A673 (cell line): ENCODE measurements around the gene KIAA0753. TPM values are rescaled to one million over a fixed set of nuclear protein-coding genes. Genes with fewer than 3 reads are reported as not detected.

ENCODE experiments used
- BruUV-seq: library from RNA; stranded (reverse); fragments of 400-500 nt; replicated peaks from 2 replicates; lab custom pipeline; 2021; lab: Mats Ljungman, UMichigan
- CTCF ChIA-PET: fragments of 300-600 bp; sonication (Branson Sonifier 250); formaldehyde crosslinking; loops from one replicate; lab custom pipeline; 2022; ENCODE audit warnings: antibody characterized with exemption; lab: Charles Lee
- POLR2A ChIA-PET: fragments of 300-600 bp; sonication (Branson Sonifier 250); formaldehyde crosslinking; loops from one replicate; lab custom pipeline; 2022; ENCODE audit warnings: antibody characterized with exemption; ENCODE audit not compliant: low non-redundant PET; lab: Charles Lee
- DNase-seq: peaks from one replicate; pipeline ENCODE4 v3.0.0-alpha.2; 2015; ENCODE audit warnings: low spot score
- H3K27ac ChIP-seq: fragments of 200-600 bp; sonication (generic); 2 replicates; pipeline ENCODE4 v1.5.1; 2016; ENCODE audit warnings: mixed run types, low read depth, mild to moderate bottlenecking, mixed read lengths, antibody characterized with exemption, low read length; ENCODE audit not compliant: poor library complexity, severe bottlenecking
- H3K27me3 ChIP-seq: fragments of 200-600 bp; sonication (generic); replicated peaks from 2 replicates; pipeline ENCODE4 v1.6.1; 2017; ENCODE audit warnings: mixed run types, low read depth, mild to moderate bottlenecking, mixed read lengths, antibody characterized with exemption, low read length; ENCODE audit not compliant: insufficient read depth, poor library complexity
- H3K36me3 ChIP-seq: fragments of 200-600 bp; sonication (generic); 2 replicates; pipeline ENCODE4 v1.6.1; 2016; ENCODE audit warnings: mixed run types, mild to moderate bottlenecking, mixed read lengths, antibody characterized with exemption, low read length; ENCODE audit not compliant: insufficient read depth, poor library complexity, severe bottlenecking
- H3K4me1 ChIP-seq: fragments of 200-600 bp; sonication (generic); 2 replicates; pipeline ENCODE4 v1.6.1; 2017; ENCODE audit warnings: mixed run types, mild to moderate bottlenecking, mixed read lengths, antibody characterized with exemption, low read length; ENCODE audit not compliant: insufficient read depth, poor library complexity, severe bottlenecking
- H3K4me3 ChIP-seq: fragments of 200-600 bp; sonication (generic); 2 replicates; pipeline ENCODE4 v1.5.1; 2016; ENCODE audit warnings: low read depth, mixed run types, mild to moderate bottlenecking, mixed read lengths, low read length; ENCODE audit not compliant: poor library complexity, severe bottlenecking
- H3K9me3 ChIP-seq: fragments of 200-600 bp; sonication (generic); 2 replicates; pipeline ENCODE4 v1.6.1; 2016; ENCODE audit warnings: mixed run types, low read depth, mild to moderate bottlenecking, mixed read lengths, antibody characterized with exemption, low read length; ENCODE audit not compliant: poor library complexity, severe bottlenecking
- CTCF ChIP-seq: fragments of 300-800, 200-600 bp; sonication (generic); conservative IDR thresholded peaks from 2 replicates; pipeline ENCODE4 v1.5.1; 2017; ENCODE audit warnings: low read depth, mild to moderate bottlenecking, antibody characterized with exemption, low read length, moderate library complexity, mixed read lengths
- EZH2 ChIP-seq: fragments of 200-600 bp; sonication (generic); IDR thresholded peaks from 2 replicates; pipeline ENCODE4 v1.6.1; 2017; ENCODE audit warnings: borderline replicate concordance, low read depth, mild to moderate bottlenecking, mixed read lengths, antibody characterized with exemption, low read length; ENCODE audit not compliant: poor library complexity, severe bottlenecking
- intact Hi-C: fragments of 100-400 bp; cut with micrococcal nuclease; formaldehyde crosslinking; loops from one replicate; pipeline ENCODE4 v1.10.0; 2022; ENCODE audit not compliant: unreplicated experiment
- total RNA-seq: library from RNA; stranded (reverse); gene quantifications from 2 replicates; pipeline ENCODE4 v1.2.3, GENCODE V29; 2021

The KIAA0753 gene
- total RNA-seq, 1 experiment from 2014 or later, result 41.2 TPM

- no peaks in the 10 kb centered on the region for H3K27me3 ChIP-seq
- POLR2A ChIA-PET, result no interaction called here
- CTCF ChIA-PET, result no interaction called here
- peaks cover 85% of the 10 kb centered on the region for H3K36me3 ChIP-seq
- no peak for TF ChIP-seq EZH2
- TF ChIP-seq CTCF, result no peak
- no peak for DNase-seq
- no peak overlapping the region for H3K4me3 ChIP-seq
- H3K27ac ChIP-seq, result no peak overlapping the region
- H3K4me1 ChIP-seq, result no peaks in the 10 kb centered on the region
- intact Hi-C loops, result no loop called here
- H3K9me3 ChIP-seq, result no peaks in the 10 kb centered on the region
- no TSS peak for BruUV-seq
Observed at GRCh38 chr17:6623941-6624340, 16.6 kb downstream of the KIAA0753 start.

DNA sequence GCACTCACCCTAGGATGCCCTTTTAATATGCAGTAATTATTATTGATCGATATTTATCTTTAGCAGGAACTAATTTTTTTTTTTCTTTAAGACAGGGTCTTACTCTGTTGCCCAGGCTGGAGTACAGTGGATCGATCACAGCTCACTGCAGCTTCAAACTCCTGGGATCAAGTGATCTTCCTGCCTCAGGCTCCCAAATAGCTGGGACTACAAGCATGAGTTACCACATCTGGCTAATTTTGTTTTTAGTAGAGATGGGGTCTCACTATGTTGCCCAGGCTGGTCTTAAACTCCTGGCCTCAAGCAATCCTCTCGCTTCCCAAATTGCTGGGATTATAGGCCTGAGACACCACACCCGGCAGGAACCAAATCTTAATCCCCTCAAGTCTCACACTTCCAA lies 29.3 kb downstream of the KIAA0753 start:
- Histone ChIP-seq H3K27me3 (no peaks in the 10 kb centered on the region), H3K4me3 (no peak overlapping the region), H3K27ac (no peak overlapping the region), H3K9me3 (no peaks in the 10 kb centered on the region), H3K4me1 (no peaks in the 10 kb centered on the region), H3K36me3 (peaks cover 56% of the 10 kb centered on the region)
- TF ChIP-seq EZH2 (no peak), CTCF (no peak)
- intact Hi-C loops, result no loop called here
- DNase-seq, result no peak
- ChIA-PET POLR2A (interaction anchor here (0.9 kb wide), 1 partner anchor 608 kb away, joined by 3 read pairs; the partner anchor contains the start of gene DLG4), CTCF (no interaction called here)
- no TSS peak for BruUV-seq

- no peaks in the 10 kb centered on the region for H3K4me1 ChIP-seq
- no peaks in the 10 kb centered on the region for H3K27me3 ChIP-seq
- no TSS peak for BruUV-seq
- intact Hi-C loops, result no loop called here
- H3K36me3 ChIP-seq, result peaks cover 58% of the 10 kb centered on the region
- H3K27ac ChIP-seq, result no peak overlapping the region
- ChIA-PET POLR2A (no interaction called here), CTCF (no interaction called here)
- DNase-seq, result no peak
- no peak for TF ChIP-seq CTCF
- no peak for TF ChIP-seq EZH2
- H3K4me3 ChIP-seq, result no peak overlapping the region
- no peaks in the 10 kb centered on the region for H3K9me3 ChIP-seq
Observed at GRCh38 chr17:6610011-6610410, 30.5 kb downstream of the KIAA0753 start.
